ENCODE measurements around the gene DKK3. TPM values are rescaled to one million over a fixed set of nuclear protein-coding genes. Genes with fewer than 3 reads are reported as not detected.

Gene DKK3
- total and polyA plus RNA-seq, 2 experiments from 2014 or later: 16.8 to 31.1 TPM

DNA sequence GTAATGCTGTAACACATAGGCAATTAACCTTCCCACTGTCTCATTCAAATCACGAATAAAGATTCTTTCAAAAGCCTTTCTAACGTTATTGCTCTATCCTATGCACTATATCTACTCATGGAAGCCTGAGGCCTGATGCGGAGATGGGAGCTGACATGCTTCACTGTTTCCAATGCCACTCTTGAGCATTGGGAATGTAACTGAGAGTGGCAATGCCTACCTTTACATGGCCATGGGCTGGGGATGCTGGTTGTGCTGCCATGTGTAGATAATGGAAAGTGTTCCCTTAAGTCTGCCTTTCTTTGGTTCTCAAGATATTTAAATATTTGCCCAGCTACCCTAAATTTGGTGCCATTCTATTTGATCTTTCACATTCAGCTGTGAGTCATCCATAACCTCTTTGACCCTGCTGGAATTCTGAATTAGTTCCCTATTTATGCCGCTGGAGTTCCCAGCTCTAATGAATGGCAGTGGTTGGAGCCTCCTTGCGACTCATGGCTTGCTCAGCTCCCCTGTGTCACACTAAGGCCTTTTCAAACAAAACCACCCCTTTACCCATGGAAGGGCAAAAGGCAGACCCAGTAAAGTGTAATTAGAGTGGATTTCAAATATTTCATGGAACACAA, 21.4 kb upstream of the DKK3 start (continued):
- TF ChIP-seq CREB1 (CRISPR knock-in tag; IDR thresholded peaks at IDR 0.05; ENCODE audit: low read depth) (no peak), STAT1 (IDR thresholded peaks at IDR 0.05; ENCODE audit: unreplicated experiment) (no peak), EZH2 (IDR thresholded peaks at IDR 0.05; ENCODE audit: low read depth, unreplicated experiment) (no peak), JUNB (IDR thresholded peaks at IDR 0.05; ENCODE audit: unreplicated experiment) (no peak)
- TF ChIP-seq, protein P1, sequence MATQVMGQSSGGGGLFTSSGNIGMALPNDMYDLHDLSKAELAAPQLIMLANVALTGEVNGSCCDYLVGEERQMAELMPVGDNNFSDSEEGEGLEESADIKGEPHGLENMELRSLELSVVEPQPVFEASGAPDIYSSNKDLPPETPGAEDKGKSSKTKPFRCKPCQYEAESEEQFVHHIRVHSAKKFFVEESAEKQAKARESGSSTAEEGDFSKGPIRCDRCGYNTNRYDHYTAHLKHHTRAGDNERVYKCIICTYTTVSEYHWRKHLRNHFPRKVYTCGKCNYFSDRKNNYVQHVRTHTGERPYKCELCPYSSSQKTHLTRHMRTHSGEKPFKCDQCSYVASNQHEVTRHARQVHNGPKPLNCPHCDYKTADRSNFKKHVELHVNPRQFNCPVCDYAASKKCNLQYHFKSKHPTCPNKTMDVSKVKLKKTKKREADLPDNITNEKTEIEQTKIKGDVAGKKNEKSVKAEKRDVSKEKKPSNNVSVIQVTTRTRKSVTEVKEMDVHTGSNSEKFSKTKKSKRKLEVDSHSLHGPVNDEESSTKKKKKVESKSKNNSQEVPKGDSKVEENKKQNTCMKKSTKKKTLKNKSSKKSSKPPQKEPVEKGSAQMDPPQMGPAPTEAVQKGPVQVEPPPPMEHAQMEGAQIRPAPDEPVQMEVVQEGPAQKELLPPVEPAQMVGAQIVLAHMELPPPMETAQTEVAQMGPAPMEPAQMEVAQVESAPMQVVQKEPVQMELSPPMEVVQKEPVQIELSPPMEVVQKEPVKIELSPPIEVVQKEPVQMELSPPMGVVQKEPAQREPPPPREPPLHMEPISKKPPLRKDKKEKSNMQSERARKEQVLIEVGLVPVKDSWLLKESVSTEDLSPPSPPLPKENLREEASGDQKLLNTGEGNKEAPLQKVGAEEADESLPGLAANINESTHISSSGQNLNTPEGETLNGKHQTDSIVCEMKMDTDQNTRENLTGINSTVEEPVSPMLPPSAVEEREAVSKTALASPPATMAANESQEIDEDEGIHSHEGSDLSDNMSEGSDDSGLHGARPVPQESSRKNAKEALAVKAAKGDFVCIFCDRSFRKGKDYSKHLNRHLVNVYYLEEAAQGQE (IDR thresholded peaks at IDR 0.05; ENCODE audit: unreplicated experiment): no peak
- TF ChIP-seq, protein P2, sequence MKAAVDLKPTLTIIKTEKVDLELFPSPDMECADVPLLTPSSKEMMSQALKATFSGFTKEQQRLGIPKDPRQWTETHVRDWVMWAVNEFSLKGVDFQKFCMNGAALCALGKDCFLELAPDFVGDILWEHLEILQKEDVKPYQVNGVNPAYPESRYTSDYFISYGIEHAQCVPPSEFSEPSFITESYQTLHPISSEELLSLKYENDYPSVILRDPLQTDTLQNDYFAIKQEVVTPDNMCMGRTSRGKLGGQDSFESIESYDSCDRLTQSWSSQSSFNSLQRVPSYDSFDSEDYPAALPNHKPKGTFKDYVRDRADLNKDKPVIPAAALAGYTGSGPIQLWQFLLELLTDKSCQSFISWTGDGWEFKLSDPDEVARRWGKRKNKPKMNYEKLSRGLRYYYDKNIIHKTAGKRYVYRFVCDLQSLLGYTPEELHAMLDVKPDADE (IDR thresholded peaks at IDR 0.05): no peak

DNA sequence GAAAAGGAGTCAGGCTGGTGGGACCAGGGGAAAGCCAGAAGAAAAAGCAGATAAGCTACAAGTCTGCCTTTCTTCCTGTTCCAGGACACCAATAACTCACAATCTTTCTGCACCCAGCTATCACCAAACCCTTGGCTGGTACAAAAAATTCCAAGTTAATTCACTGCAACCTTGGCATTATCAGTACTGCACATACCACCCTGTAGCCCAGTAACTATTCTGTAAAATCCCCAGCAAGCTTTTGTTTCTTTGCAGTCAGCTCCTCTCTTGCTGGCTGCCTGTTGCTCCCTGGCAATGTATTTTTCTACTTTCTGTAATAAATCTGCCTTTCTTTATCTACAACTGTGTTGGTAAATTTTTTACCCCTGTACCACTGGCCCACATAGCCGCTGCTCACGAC, 20.7 kb upstream of the DKK3 start:
- no peaks in the 10 kb centered on the region for H3K27me3 ChIP-seq (ENCODE audit: insufficient read depth)
- H3K27ac ChIP-seq (ENCODE audit: low read depth): no peak overlapping the region
- Mint-ChIP-seq H3K27ac (no peak overlapping the region), H3K36me3 (ENCODE audit: low read depth) (peaks cover 6% of the 10 kb centered on the region), H3K27me3 (ENCODE audit: insufficient read depth, low read depth, poor library complexity) (peaks cover 2% of the 10 kb centered on the region), H3K9me3 (peaks cover 11% of the 10 kb centered on the region), H3K4me3 (no peak overlapping the region), H3K4me1 (peaks cover 3% of the 10 kb centered on the region; the same call in 1 of the 3 replicates)
- no peak overlapping the region for H3K4me2 ChIP-seq
- ATAC-seq (no peak), DNase-seq (ENCODE audit: low spot score) (no peak)
- no peaks in the 10 kb centered on the region for H3K36me3 ChIP-seq (ENCODE audit: insufficient read depth)
- H4K20me1 ChIP-seq (replicated peaks; ENCODE audit: insufficient read depth): no peaks in the 10 kb centered on the region
- H3K4me3 ChIP-seq: no peak overlapping the region
- no peaks in the 10 kb centered on the region for H3K9me2 ChIP-seq (ENCODE audit: insufficient read depth)
- H2AFZ ChIP-seq: no peak overlapping the region
- H3K4me1 ChIP-seq (ENCODE audit: insufficient read depth): no peaks in the 10 kb centered on the region
- H3K79me2 ChIP-seq (replicated peaks; ENCODE audit: insufficient read depth): no peaks in the 10 kb centered on the region
- no peaks in the 10 kb centered on the region for H3F3A ChIP-seq (replicated peaks; ENCODE audit: low read depth)
- TF ChIP-seq CREB1 (CRISPR knock-in tag; IDR thresholded peaks at IDR 0.05; ENCODE audit: low read depth): no peak
- TF ChIP-seq ZNF331 (CRISPR knock-in tag; IDR thresholded peaks at IDR 0.05; ENCODE audit: low read depth): no peak
- no peak for TF ChIP-seq STAT1 (IDR thresholded peaks at IDR 0.05; ENCODE audit: unreplicated experiment)
- TF ChIP-seq, protein P3, sequence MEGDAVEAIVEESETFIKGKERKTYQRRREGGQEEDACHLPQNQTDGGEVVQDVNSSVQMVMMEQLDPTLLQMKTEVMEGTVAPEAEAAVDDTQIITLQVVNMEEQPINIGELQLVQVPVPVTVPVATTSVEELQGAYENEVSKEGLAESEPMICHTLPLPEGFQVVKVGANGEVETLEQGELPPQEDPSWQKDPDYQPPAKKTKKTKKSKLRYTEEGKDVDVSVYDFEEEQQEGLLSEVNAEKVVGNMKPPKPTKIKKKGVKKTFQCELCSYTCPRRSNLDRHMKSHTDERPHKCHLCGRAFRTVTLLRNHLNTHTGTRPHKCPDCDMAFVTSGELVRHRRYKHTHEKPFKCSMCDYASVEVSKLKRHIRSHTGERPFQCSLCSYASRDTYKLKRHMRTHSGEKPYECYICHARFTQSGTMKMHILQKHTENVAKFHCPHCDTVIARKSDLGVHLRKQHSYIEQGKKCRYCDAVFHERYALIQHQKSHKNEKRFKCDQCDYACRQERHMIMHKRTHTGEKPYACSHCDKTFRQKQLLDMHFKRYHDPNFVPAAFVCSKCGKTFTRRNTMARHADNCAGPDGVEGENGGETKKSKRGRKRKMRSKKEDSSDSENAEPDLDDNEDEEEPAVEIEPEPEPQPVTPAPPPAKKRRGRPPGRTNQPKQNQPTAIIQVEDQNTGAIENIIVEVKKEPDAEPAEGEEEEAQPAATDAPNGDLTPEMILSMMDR (conservative IDR thresholded peaks at IDR 0.05; ENCODE audit: low read depth in 2 of 2): no peak
- TF ChIP-seq ZNF114 (CRISPR knock-in tag; IDR thresholded peaks at IDR 0.05): no peak
- TF ChIP-seq JUNB (IDR thresholded peaks at IDR 0.05; ENCODE audit: unreplicated experiment): no peak
- no peak for TF ChIP-seq EZH2phosphoT487 (IDR thresholded peaks at IDR 0.05; ENCODE audit: unreplicated experiment)
- TF ChIP-seq, protein P4, sequence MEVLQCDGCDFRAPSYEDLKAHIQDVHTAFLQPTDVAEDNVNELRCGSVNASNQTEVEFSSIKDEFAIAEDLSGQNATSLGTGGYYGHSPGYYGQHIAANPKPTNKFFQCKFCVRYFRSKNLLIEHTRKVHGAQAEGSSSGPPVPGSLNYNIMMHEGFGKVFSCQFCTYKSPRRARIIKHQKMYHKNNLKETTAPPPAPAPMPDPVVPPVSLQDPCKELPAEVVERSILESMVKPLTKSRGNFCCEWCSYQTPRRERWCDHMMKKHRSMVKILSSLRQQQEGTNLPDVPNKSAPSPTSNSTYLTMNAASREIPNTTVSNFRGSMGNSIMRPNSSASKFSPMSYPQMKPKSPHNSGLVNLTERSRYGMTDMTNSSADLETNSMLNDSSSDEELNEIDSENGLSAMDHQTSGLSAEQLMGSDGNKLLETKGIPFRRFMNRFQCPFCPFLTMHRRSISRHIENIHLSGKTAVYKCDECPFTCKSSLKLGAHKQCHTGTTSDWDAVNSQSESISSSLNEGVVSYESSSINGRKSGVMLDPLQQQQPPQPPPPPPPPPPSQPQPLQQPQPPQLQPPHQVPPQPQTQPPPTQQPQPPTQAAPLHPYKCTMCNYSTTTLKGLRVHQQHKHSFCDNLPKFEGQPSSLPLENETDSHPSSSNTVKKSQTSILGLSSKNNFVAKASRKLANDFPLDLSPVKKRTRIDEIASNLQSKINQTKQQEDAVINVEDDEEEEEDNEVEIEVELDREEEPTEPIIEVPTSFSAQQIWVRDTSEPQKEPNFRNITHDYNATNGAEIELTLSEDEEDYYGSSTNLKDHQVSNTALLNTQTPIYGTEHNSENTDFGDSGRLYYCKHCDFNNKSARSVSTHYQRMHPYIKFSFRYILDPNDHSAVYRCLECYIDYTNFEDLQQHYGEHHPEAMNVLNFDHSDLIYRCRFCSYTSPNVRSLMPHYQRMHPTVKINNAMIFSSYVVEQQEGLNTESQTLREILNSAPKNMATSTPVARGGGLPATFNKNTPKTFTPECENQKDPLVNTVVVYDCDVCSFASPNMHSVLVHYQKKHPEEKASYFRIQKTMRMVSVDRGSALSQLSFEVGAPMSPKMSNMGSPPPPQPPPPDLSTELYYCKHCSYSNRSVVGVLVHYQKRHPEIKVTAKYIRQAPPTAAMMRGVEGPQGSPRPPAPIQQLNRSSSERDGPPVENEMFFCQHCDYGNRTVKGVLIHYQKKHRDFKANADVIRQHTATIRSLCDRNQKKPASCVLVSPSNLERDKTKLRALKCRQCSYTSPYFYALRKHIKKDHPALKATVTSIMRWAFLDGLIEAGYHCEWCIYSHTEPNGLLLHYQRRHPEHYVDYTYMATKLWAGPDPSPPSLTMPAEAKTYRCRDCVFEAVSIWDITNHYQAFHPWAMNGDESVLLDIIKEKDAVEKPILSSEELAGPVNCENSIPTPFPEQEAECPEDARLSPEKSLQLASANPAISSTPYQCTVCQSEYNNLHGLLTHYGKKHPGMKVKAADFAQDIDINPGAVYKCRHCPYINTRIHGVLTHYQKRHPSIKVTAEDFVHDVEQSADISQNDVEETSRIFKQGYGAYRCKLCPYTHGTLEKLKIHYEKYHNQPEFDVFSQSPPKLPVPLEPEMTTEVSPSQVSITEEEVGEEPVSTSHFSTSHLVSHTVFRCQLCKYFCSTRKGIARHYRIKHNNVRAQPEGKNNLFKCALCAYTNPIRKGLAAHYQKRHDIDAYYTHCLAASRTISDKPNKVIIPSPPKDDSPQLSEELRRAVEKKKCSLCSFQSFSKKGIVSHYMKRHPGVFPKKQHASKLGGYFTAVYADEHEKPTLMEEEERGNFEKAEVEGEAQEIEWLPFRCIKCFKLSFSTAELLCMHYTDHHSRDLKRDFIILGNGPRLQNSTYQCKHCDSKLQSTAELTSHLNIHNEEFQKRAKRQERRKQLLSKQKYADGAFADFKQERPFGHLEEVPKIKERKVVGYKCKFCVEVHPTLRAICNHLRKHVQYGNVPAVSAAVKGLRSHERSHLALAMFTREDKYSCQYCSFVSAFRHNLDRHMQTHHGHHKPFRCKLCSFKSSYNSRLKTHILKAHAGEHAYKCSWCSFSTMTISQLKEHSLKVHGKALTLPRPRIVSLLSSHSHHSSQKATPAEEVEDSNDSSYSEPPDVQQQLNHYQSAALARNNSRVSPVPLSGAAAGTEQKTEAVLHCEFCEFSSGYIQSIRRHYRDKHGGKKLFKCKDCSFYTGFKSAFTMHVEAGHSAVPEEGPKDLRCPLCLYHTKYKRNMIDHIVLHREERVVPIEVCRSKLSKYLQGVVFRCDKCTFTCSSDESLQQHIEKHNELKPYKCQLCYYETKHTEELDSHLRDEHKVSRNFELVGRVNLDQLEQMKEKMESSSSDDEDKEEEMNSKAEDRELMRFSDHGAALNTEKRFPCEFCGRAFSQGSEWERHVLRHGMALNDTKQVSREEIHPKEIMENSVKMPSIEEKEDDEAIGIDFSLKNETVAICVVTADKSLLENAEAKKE (CRISPR knock-in tag; IDR thresholded peaks at IDR 0.05): no peak
